ENCODE measurements around the gene NDUFA7. TPM values are rescaled to one million over a fixed set of nuclear protein-coding genes. Genes with fewer than 3 reads are reported as not detected.
"Not testable (repeated sequence)": the region's sequence is repeated elsewhere in the genome, so short reads cannot be mapped to it uniquely, and the experiment has no call there.

Gene NDUFA7
- total RNA-seq, 4 donors from 2014 or later, result 6.9 to 25.9 (median 8.8) TPM; not detected in 1

DNA sequence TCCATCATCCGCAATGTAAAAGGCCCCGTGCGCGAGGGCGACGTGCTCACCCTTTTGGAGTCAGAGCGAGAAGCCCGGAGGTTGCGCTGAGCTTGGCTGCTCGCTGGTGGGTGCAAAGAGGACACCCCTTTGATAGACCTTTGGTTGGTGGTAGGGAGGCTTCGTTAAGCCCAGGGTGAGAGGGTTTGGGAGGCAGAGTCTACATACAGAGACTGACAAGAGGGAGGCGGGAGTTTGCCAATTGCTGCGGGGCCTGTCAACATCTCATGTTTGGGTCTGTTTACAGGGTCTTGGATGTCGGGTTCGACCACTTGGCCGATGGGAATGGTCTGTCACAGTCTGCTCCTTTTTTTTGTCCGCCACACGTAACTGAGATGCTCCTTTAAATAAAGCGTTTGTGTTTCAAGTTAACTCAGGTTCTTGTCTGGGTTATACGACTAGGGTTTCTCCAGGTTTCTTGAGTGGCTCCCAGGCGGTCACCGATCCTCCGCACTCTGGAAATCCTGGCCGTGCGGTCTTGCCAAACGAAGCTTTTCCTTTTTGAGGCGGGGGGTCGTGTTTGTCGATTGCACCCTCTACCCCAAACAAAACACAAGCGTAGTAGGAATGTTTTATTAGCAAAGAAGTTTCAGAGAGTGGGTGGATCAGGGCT, 937 bp upstream of the NDUFA7 start:
- no peak for DNase-seq
- Histone ChIP-seq H3K27ac (peak overlapping the region; percentile 90 to 91), H3K4me3 (peak overlapping the region; percentile 83 to 92), H3K27me3 (no peaks in the 10 kb centered on the region), H3K9me3 (no peaks in the 10 kb centered on the region), H3K36me3 (no peaks in the 10 kb centered on the region), H3K4me1 (peaks cover 0 to 11% of the 10 kb centered on the region in 2 donors)
- TF ChIP-seq, protein P1, sequence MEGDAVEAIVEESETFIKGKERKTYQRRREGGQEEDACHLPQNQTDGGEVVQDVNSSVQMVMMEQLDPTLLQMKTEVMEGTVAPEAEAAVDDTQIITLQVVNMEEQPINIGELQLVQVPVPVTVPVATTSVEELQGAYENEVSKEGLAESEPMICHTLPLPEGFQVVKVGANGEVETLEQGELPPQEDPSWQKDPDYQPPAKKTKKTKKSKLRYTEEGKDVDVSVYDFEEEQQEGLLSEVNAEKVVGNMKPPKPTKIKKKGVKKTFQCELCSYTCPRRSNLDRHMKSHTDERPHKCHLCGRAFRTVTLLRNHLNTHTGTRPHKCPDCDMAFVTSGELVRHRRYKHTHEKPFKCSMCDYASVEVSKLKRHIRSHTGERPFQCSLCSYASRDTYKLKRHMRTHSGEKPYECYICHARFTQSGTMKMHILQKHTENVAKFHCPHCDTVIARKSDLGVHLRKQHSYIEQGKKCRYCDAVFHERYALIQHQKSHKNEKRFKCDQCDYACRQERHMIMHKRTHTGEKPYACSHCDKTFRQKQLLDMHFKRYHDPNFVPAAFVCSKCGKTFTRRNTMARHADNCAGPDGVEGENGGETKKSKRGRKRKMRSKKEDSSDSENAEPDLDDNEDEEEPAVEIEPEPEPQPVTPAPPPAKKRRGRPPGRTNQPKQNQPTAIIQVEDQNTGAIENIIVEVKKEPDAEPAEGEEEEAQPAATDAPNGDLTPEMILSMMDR (IDR thresholded peaks at IDR 0.05), result no peak
- TF ChIP-seq POLR2A (IDR thresholded peaks at IDR 0.05), result no peak
- intact Hi-C loops (cut with DNase I; ENCODE audit: low total_unique reads), result no loop called here

DNA sequence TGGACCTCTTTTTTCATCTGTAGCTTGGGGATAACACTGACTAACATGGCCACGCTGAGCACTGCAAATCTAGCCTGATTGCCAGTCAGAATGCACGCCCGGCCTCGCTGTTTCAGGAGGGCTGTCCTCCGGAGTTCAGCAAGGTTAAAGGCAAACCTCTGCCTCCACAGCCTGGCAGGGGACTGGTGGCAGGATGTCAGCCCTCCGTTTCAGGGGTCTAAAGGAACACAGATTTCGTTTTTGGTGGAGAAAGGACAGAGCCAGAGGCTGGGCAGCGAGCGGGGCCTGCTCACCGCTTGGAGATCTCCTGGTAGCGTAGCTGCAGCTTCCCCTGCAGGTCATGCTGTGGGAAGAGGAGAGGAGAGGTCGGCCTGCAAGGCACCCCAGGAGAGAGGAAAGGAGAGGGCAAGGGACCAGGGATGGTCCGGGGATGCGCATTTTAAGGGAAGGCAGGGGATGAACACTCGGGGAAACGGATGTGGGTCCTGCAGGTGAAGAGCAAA, 560 bp downstream of the NDUFA7 start:
- no peaks in the 10 kb centered on the region for H3K27me3 ChIP-seq
- DNase-seq, result no peak
- TF ChIP-seq, protein P1 (IDR thresholded peaks at IDR 0.05), result no peak
- TF ChIP-seq POLR2A (IDR thresholded peaks at IDR 0.05), result no peak
- peaks cover 0 to 11% of the 10 kb centered on the region in 2 donors for H3K4me1 ChIP-seq
- peak overlapping the region; percentile 83 to 92 for H3K4me3 ChIP-seq
- H3K9me3 ChIP-seq, result no peaks in the 10 kb centered on the region
- no peaks in the 10 kb centered on the region for H3K36me3 ChIP-seq
- intact Hi-C loops (cut with DNase I; ENCODE audit: low total_unique reads), result no loop called here
- H3K27ac ChIP-seq, result peak overlapping the region; percentile 90 to 91

DNA sequence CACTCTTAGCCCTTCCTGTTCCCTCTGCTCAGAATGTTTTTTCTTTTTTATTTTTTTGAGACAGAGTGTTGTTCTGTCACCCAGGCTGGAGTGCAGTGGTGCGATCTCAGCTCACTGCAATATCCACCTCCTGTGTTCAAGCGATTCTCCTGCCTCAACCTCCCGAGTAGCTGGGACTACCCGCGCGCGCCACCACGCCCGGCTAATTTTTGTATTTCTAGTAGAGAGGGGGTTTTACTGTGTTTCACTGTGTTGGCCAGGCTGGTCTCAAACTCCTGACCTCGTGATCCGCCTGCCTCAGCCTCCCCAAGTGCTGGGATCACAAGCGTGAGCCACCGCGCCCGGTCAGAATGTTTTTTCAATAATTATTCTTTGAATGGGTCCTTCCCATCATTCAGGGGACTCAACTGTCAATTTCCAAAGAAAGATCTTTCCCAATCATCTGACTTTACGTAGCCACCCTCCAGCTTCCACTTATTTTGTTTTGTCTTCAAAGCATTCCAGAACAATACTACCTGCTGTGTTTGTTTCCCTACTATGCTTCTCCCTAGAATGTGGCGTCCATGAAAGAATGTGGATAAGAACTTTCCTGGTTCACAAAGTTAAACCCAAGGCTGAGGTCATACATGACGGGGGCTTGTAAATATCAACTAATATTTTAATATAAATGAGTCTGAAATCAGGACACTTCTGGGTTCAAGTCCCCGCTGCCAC, 1.2 kb downstream of the NDUFA7 start:
- H3K27me3 ChIP-seq, result no peaks in the 10 kb centered on the region
- intact Hi-C loops (cut with DNase I; ENCODE audit: low total_unique reads), result no loop called here
- H3K4me3 ChIP-seq, result peak overlapping the region in 1 of 2 donors; percentile 83
- H3K4me1 ChIP-seq, result peaks cover 0 to 11% of the 10 kb centered on the region in 2 donors
- no peak for DNase-seq
- no peaks in the 10 kb centered on the region for H3K36me3 ChIP-seq
- TF ChIP-seq, protein P1 (IDR thresholded peaks at IDR 0.05), result no peak
- no peak for TF ChIP-seq POLR2A (IDR thresholded peaks at IDR 0.05)
- H3K27ac ChIP-seq, result peak overlapping the region; percentile 90 to 91
- H3K9me3 ChIP-seq, result no peaks in the 10 kb centered on the region

DNA sequence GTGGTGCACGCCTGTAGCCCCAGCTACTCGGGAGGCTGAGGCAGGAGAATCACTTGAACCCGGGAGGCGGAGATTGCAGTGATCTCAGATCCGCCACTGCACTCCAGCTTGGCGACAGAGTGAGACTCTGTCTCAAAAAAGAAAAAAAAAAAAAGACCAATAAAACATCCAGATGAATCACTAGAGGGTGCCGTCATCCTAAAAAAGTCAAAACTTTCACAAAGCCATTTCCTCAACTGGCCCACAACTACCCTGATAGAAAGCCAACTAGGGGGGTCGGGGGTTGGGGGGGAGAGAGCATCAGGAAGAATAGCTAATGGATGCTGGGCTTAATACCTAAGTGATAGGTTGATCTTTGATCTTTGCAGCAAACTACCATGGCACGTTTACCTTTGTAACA, 2.3 kb downstream of the NDUFA7 start:
- H3K36me3 ChIP-seq; H3K27ac ChIP-seq; DNase-seq; H3K4me3 ChIP-seq; H3K27me3 ChIP-seq; intact Hi-C loops (cut with DNase I; ENCODE audit: low total_unique reads); H3K9me3 ChIP-seq: not testable (repeated sequence)
- H3K4me1 ChIP-seq, result peaks cover 0 to 11% of the 10 kb centered on the region in 2 donors

DNA sequence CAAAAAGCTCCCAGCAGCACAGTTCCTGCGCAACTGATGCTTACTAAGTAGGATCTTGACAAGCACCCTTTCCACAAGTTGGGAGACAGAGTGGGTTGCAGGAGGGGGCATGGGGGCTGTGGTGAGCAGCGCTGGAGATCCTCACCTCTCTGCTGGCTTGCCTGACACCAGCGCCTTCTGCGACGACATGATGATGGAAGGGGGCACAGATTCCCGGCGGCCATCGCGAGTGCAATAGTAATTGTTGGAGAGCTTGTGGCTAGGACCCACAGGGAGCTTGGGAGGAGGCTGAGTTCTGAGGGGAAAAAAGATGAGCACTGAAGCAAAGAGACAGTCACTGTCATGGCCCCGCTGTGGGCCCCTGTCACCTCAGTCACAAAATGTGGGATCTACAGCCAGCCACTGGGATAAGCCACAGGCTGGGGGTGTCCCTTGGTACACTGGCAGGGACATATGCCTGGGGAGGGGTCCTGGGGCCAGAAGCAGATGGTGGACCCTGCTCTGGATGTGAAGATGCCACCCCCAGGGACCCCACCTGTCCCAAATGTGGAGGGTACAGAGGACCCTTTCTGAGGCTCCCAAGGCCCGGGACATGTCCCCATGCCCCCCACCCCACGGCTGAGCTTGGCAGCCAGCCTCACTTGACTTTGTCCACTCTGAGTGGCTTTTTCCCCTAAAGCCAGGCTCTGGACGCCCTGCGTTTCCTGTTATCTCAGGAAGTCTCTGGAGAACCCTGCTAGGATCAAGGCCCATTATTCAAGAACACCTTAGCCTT, 4.6 kb downstream of the NDUFA7 start:
- Histone ChIP-seq H3K27me3 (no peaks in the 10 kb centered on the region), H3K27ac (no peak overlapping the region), H3K36me3 (no peaks in the 10 kb centered on the region), H3K4me1 (peaks cover 0 to 4% of the 10 kb centered on the region in 2 donors), H3K4me3 (no peak overlapping the region), H3K9me3 (no peaks in the 10 kb centered on the region)
- intact Hi-C loops (cut with DNase I; ENCODE audit: low total_unique reads), result no loop called here
- no peak for DNase-seq
- TF ChIP-seq, protein P1 (IDR thresholded peaks at IDR 0.05), result no peak
- TF ChIP-seq POLR2A (IDR thresholded peaks at IDR 0.05), result no peak

DNA sequence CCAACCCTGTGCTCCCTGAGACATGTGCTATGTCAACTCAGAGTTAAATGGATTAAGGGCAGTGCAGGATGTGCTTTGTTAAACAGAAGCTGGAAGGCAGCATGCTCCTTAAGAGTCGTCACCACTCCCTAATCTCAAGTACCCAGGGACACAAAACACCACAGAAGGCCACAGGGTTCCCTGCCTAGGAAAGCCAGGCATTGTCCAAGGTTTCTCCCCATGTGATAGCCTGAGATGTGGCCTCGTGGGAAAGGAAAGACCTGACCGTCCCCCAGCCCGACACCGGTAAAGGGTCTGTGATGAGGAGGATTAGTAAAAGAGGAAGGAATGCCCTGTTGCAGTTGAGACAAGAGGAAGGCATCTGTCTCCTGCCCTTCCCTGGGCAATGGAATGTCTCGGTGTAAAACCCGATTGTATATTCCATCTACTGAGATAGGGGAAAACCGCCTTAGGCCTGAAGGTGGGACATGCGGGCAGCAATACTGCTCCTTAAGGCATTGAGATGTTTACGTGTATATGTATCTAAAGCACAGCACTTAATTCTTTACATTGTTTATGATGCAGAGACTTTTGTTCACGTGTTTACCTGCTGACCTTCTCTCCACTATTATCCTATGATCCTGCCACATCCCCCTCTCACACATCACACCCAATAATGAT, 6.1 kb downstream of the NDUFA7 start:
- not testable (repeated sequence) for H3K36me3 ChIP-seq

More for the DNA sequence above, 6.1 kb downstream of the NDUFA7 start:
- intact Hi-C loops (cut with DNase I; ENCODE audit: low total_unique reads); H3K27me3 ChIP-seq; H3K27ac ChIP-seq; H3K4me3 ChIP-seq; DNase-seq; H3K4me1 ChIP-seq; H3K9me3 ChIP-seq: not testable (repeated sequence)
